HepG2 (cell line): ENCODE measurements around the gene TPD52L2. TPM values are rescaled to one million over a fixed set of nuclear protein-coding genes. Genes with fewer than 3 reads are reported as not detected.
A peak's percentile ranks its signal among the peaks of the same experiment; 100 is the strongest.

Source experiments
- ATF7-NPFF ChIP-seq: sonication (generic); formaldehyde crosslinking; IDR thresholded peaks from 2 replicates; pipeline ENCODE4 v1.8.1; 2023; ENCODE audit warnings: mild to moderate bottlenecking, low read depth, missing genetic modification reagents, moderate library complexity
- CCDC6 ChIP-seq: sonication (generic); formaldehyde crosslinking; IDR thresholded peaks from 2 replicates; pipeline ENCODE4 v1.8.1; 2022; ENCODE audit warnings: mild to moderate bottlenecking, missing genetic modification reagents, moderate library complexity
- DZIP1 ChIP-seq: sonication (generic); formaldehyde crosslinking; IDR thresholded peaks from 2 replicates; pipeline ENCODE4 v1.5.0; 2020; ENCODE audit warnings: mild to moderate bottlenecking, missing genetic modification reagents
- E2F2 ChIP-seq: sonication (generic); formaldehyde crosslinking; IDR thresholded peaks from 2 replicates; pipeline ENCODE4 v1.4.0; 2020; ENCODE audit warnings: missing genetic modification reagents, borderline replicate concordance
- GABPA ChIP-seq, 2 experiments: IDR thresholded peaks; 2 replicates each; pipeline ENCODE4 v1.6.1; 2011 to 2016; ENCODE audit warnings: low read depth in 2 of 2, low read length in 1 of 2, missing biosample characterization in 1 of 2, missing genetic modification characterization in 1 of 2
- HMGXB3 ChIP-seq: sonication (generic); formaldehyde crosslinking; IDR thresholded peaks from 2 replicates; pipeline ENCODE4 v1.4.0; 2020; ENCODE audit warnings: missing genetic modification reagents, borderline replicate concordance
- LRRFIP1 ChIP-seq: sonication (generic); formaldehyde crosslinking; conservative IDR thresholded peaks from 2 replicates; pipeline ENCODE4 v1.4.0; 2020; ENCODE audit warnings: missing genetic modification reagents
- MEIS2 ChIP-seq: sonication (generic); formaldehyde crosslinking; IDR thresholded peaks from 2 replicates; pipeline ENCODE4 v1.9.0; 2021; ENCODE audit warnings: mild to moderate bottlenecking, missing genetic modification reagents
- NBN ChIP-seq: fragments of 450-650 bp; conservative IDR thresholded peaks from 2 replicates; pipeline ENCODE4 v1.6.1; 2017
- RFX1 ChIP-seq: fragments of 450-650 bp; IDR thresholded peaks from 2 replicates; pipeline ENCODE4 v1.6.1; 2017
- STAT5B ChIP-seq: sonication (generic); formaldehyde crosslinking; IDR thresholded peaks from 2 replicates; pipeline ENCODE4 v1.4.0; 2020; ENCODE audit warnings: missing genetic modification reagents
- TCF7 ChIP-seq: sonication (generic); IDR thresholded peaks from 2 replicates; pipeline ENCODE4 v1.6.1; 2016; ENCODE audit warnings: antibody characterized with exemption, low read depth
- THYN1 ChIP-seq: sonication (generic); formaldehyde crosslinking; IDR thresholded peaks from 2 replicates; pipeline ENCODE4 v1.8.1; 2023; ENCODE audit warnings: low read depth, mild to moderate bottlenecking, moderate library complexity, missing genetic modification reagents, borderline replicate concordance
- YY1 ChIP-seq: IDR thresholded peaks from 2 replicates; pipeline ENCODE4 v1.6.1; 2011; ENCODE audit warnings: low read length, low read depth, moderate library complexity, mild to moderate bottlenecking; ENCODE audit not compliant: insufficient read depth, insufficient replicate concordance
- ZNF225 ChIP-seq: sonication (generic); formaldehyde crosslinking; IDR thresholded peaks from 2 replicates; pipeline ENCODE4 v1.4.0; 2020; ENCODE audit warnings: mild to moderate bottlenecking, missing genetic modification reagents
- ZNF34 ChIP-seq: sonication (generic); formaldehyde crosslinking; IDR thresholded peaks from 2 replicates; pipeline ENCODE4 v1.4.0; 2020; ENCODE audit warnings: mild to moderate bottlenecking, missing genetic modification reagents, borderline replicate concordance
- ZNF350 ChIP-seq: sonication (generic); formaldehyde crosslinking; IDR thresholded peaks from 2 replicates; pipeline ENCODE4 v1.4.0; 2020; ENCODE audit warnings: mild to moderate bottlenecking, low read depth, missing genetic modification reagents, borderline replicate concordance
- ZNF772 ChIP-seq: sonication (generic); formaldehyde crosslinking; IDR thresholded peaks from 2 replicates; pipeline ENCODE4 v1.5.0; 2020; ENCODE audit warnings: mild to moderate bottlenecking, missing genetic modification reagents
- polyA plus RNA-seq, 8 experiments: library from polyadenylated mRNA; depleted of rRNA in 3 of 8; stranded (reverse) in 7 of 8; unstranded in 1 of 8; fragments of >200 nt; fragmentation: Illumina TruSeq in 4 of 8; extraction: Trizol in 4 of 8; gene quantifications; 2 replicates each; pipeline versions ENCODE4 v1.2.1 to v1.2.3, GENCODE V29; 2011 to 2016; ENCODE audit warnings: low read depth in 4 of 8, missing spikeins in 1 of 8, mixed read lengths in 1 of 8; ENCODE audit not compliant: insufficient read depth in 1 of 8
- total RNA-seq, 5 experiments: library from RNA; depleted of rRNA; stranded (reverse); fragments of >200 nt; fragmentation: Illumina TruSeq; extraction: Trizol; gene quantifications; 2 replicates each; pipeline ENCODE4 v1.2.3, GENCODE V29; 2016; ENCODE audit warnings: low read depth in 1 of 5

Gene TPD52L2
- total and polyA plus RNA-seq, 2 of the 13 experiments (the other 11 are each of a cell fraction or from before 2014, with no cell fraction given), result 156 to 184 TPM

- no peak; the same call in none of the 2 replicates for TF ChIP-seq MEIS2
- TF ChIP-seq CCDC6 (CRISPR knock-in tag), result peak; percentile 77; the same call in 1 of the 2 replicates
- TF ChIP-seq TCF7, result no peak
- no peak for TF ChIP-seq LRRFIP1 (CRISPR knock-in tag)
- no peak for TF ChIP-seq ZNF34
- TF ChIP-seq ATF7-NPFF (CRISPR knock-in tag), result no peak; the same call in 1 of the 2 replicates
- TF ChIP-seq HMGXB3, result no peak
- TF ChIP-seq STAT5B, result no peak
- peak; percentile 15; the same call in 1 of the 2 replicates for TF ChIP-seq ZNF772 (CRISPR knock-in tag)
- no peak for TF ChIP-seq YY1
- TF ChIP-seq E2F2 (CRISPR knock-in tag), result no peak
- no peak for TF ChIP-seq RFX1
- no peak for TF ChIP-seq ZNF350 (CRISPR knock-in tag)
- TF ChIP-seq GABPA (IDR thresholded peaks at IDR 0.05; ENCODE audit: low read depth, low read length), result no peak
- no peak for TF ChIP-seq GABPA (CRISPR knock-in tag; IDR thresholded peaks at IDR 0.05; ENCODE audit: low read depth)
- TF ChIP-seq DZIP1 (CRISPR knock-in tag), result peak; percentile 91; the same call in 1 of the 2 replicates
- TF ChIP-seq ZNF225, result peak; percentile 86; the same call in 1 of the 2 replicates
- no peak for TF ChIP-seq NBN
- no peak for TF ChIP-seq THYN1 (CRISPR knock-in tag)
Measured at GRCh38 chr20:63831993-63832686, 32.9 kb upstream of the TPD52L2 start (continued).
